ENCODE results near the gene AGXT.

AGXT gene

DNA sequence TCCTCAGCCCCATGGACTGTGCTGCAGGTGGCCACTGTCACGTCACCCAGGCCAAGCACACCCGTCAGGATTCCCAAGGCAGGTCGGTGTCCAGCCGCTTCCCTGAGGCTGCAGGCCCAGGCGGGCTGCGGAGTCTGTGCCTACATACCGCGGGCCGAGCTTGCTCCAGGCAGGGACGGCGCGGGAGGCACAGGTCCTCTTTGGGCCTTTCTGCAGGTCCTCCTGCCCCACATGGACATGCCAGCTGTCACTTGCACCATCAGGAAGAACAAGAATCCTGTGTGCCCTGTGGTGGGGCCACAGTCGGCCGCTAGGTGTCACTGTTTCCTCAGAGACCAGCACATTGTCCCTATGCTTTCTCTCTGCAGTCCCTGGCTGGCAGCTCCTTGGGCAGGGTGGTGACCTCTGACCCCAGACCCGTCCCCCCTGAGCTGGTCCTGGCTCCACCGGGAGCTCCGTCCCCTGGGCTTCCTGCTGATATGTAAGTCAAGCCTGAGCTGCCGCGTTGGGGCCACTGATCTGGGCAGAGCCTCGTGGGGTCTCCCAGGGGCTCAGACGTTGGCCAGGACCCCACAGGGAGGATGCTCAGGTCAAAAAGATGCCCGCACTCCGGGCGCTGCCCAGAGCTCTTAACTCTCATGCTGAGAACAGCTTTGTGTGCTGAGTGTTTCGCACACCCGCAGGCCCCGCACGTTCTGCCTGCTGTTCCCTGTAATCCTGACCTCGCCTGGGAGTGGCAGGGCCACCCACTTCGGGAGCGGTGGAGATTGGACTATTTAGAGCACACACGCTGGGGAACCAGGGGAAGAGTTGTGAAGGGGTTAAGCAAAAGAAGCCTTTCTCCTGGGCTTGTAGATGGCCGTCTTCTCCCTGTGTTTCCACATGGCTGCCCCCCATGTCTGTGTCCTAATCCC is 17.3 kb upstream of the AGXT start:
- no peak overlapping the region for H3K4me3 ChIP-seq (ENCODE audit: low read depth, low read length, poor library complexity, severe bottlenecking)
- H3K9me3 ChIP-seq (ENCODE audit: low read length) = peaks cover 6% of the 10 kb centered on the region; the same call in 1 of the 2 replicates
- TF ChIP-seq, protein P1, sequence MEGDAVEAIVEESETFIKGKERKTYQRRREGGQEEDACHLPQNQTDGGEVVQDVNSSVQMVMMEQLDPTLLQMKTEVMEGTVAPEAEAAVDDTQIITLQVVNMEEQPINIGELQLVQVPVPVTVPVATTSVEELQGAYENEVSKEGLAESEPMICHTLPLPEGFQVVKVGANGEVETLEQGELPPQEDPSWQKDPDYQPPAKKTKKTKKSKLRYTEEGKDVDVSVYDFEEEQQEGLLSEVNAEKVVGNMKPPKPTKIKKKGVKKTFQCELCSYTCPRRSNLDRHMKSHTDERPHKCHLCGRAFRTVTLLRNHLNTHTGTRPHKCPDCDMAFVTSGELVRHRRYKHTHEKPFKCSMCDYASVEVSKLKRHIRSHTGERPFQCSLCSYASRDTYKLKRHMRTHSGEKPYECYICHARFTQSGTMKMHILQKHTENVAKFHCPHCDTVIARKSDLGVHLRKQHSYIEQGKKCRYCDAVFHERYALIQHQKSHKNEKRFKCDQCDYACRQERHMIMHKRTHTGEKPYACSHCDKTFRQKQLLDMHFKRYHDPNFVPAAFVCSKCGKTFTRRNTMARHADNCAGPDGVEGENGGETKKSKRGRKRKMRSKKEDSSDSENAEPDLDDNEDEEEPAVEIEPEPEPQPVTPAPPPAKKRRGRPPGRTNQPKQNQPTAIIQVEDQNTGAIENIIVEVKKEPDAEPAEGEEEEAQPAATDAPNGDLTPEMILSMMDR (IDR thresholded peaks at IDR 0.05; ENCODE audit: low read length) = peak; percentile 87
- no peak for TF ChIP-seq EZH2 (IDR thresholded peaks at IDR 0.05; ENCODE audit: borderline replicate concordance, low read length)
- H3K27me3 ChIP-seq (ENCODE audit: insufficient read depth, low read length) = peaks cover 8% of the 10 kb centered on the region; the same call in 1 of the 2 replicates
- H3K4me2 ChIP-seq (ENCODE audit: low read length) = no peak overlapping the region
- H3K27ac ChIP-seq (ENCODE audit: low read depth, low read length, poor library complexity, severe bottlenecking) = no peak overlapping the region
- no peaks in the 10 kb centered on the region for H3K4me1 ChIP-seq (ENCODE audit: insufficient read depth, low read length, severe bottlenecking)
- no peak overlapping the region for H3K9ac ChIP-seq (ENCODE audit: low read length)
- H3K36me3 ChIP-seq (ENCODE audit: insufficient read depth, low read length) = no peaks in the 10 kb centered on the region
- H3K9me2 ChIP-seq (ENCODE audit: low read depth, low read length) = no peaks in the 10 kb centered on the region
- H4K20me1 ChIP-seq (ENCODE audit: insufficient read depth, low read length) = no peaks in the 10 kb centered on the region
- H3F3A ChIP-seq (ENCODE audit: insufficient read depth, low read length) = no peaks in the 10 kb centered on the region
- no peak overlapping the region for H2AFZ ChIP-seq (ENCODE audit: low read length)
- no peaks in the 10 kb centered on the region for H3K79me2 ChIP-seq (ENCODE audit: insufficient read depth, low read length)

DNA sequence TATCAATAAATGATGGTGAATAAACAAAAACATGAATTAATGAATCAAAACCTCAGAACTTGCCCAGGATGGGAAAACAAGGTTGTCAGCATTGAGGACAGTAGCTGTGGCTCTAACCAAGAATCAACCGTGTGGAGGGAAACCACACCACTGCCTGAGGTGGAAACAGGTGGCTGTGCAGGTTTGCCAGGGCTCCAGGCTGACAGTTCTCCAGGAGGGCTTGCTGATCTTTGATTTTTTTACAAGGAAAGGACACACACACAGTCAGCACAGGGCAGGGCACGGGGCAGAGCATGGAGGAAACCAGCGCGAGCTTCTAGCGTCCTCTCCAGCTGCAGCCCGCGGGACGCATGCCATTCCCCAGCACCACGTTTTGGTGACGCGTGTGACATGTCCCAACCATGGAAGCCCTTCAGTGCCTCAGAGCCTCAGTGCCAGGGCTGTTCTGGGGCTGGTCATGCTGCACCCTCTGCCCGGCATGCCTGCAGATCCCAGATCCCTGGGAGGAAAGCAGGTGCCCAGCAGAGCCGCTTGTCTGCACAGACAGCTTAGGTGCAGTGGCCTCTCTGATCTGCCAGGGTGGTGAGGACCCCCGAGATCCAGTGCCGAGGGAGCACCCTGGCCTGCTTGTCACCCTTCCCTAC is 15.8 kb upstream of the AGXT start:
- Histone ChIP-seq H3K79me2 (ENCODE audit: insufficient read depth, low read length) (no peaks in the 10 kb centered on the region), H3K27me3 (ENCODE audit: insufficient read depth, low read length) (peaks cover 8% of the 10 kb centered on the region; the same call in 1 of the 2 replicates), H3K9ac (ENCODE audit: low read length) (no peak overlapping the region), H3K4me2 (ENCODE audit: low read length) (no peak overlapping the region), H3K9me2 (ENCODE audit: low read depth, low read length) (no peaks in the 10 kb centered on the region), H3K9me3 (ENCODE audit: low read length) (peaks cover 6% of the 10 kb centered on the region; the same call in 1 of the 2 replicates), H3K4me3 (ENCODE audit: low read depth, low read length, poor library complexity, severe bottlenecking) (no peak overlapping the region), H4K20me1 (ENCODE audit: insufficient read depth, low read length) (no peaks in the 10 kb centered on the region), H2AFZ (ENCODE audit: low read length) (no peak overlapping the region), H3K4me1 (ENCODE audit: insufficient read depth, low read length, severe bottlenecking) (no peaks in the 10 kb centered on the region), H3K36me3 (ENCODE audit: insufficient read depth, low read length) (no peaks in the 10 kb centered on the region), H3F3A (ENCODE audit: insufficient read depth, low read length) (no peaks in the 10 kb centered on the region), H3K27ac (ENCODE audit: low read depth, low read length, poor library complexity, severe bottlenecking) (no peak overlapping the region)
- TF ChIP-seq, protein P1 (IDR thresholded peaks at IDR 0.05; ENCODE audit: low read length) = no peak
- TF ChIP-seq EZH2 (IDR thresholded peaks at IDR 0.05; ENCODE audit: borderline replicate concordance, low read length) = no peak

DNA sequence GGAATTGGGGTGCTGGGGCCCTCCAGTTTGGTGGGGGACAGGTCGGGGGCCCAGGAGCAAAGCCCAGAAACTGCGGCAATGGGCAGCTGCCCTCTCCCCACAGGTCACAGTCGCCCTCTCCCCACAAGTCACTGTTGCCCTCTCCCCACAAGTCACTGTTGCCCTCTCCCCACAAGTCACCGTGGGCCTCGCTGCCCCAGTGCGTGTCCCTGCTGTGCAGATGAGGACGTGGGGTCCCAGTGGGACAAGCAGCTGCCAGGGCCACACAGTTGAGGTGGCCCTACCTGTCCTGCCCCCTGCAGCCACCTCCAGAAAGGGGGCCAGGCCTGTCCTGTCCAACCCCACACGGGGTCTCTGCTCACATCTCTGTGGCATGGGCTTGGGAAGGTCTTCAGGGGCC is 13.0 kb upstream of the AGXT start:
- H3K27me3 ChIP-seq (ENCODE audit: insufficient read depth, low read length) = peaks cover 8% of the 10 kb centered on the region; the same call in 1 of the 2 replicates
- no peak overlapping the region for H3K4me2 ChIP-seq (ENCODE audit: low read length)
- H2AFZ ChIP-seq (ENCODE audit: low read length) = no peak overlapping the region
- no peaks in the 10 kb centered on the region for H3K4me1 ChIP-seq (ENCODE audit: insufficient read depth, low read length, severe bottlenecking)
- no peaks in the 10 kb centered on the region for H3K79me2 ChIP-seq (ENCODE audit: insufficient read depth, low read length)
- TF ChIP-seq, protein P1 (IDR thresholded peaks at IDR 0.05; ENCODE audit: low read length) = no peak
- TF ChIP-seq EZH2 (IDR thresholded peaks at IDR 0.05; ENCODE audit: borderline replicate concordance, low read length) = no peak
- H3K9me2 ChIP-seq (ENCODE audit: low read depth, low read length) = no peaks in the 10 kb centered on the region
- no peak overlapping the region for H3K9ac ChIP-seq (ENCODE audit: low read length)
- no peak overlapping the region for H3K27ac ChIP-seq (ENCODE audit: low read depth, low read length, poor library complexity, severe bottlenecking)
- no peaks in the 10 kb centered on the region for H3F3A ChIP-seq (ENCODE audit: insufficient read depth, low read length)
- H3K4me3 ChIP-seq (ENCODE audit: low read depth, low read length, poor library complexity, severe bottlenecking) = no peak overlapping the region
- peaks cover 6% of the 10 kb centered on the region; the same call in 1 of the 2 replicates for H3K9me3 ChIP-seq (ENCODE audit: low read length)
- H4K20me1 ChIP-seq (ENCODE audit: insufficient read depth, low read length) = no peaks in the 10 kb centered on the region
- H3K36me3 ChIP-seq (ENCODE audit: insufficient read depth, low read length) = no peaks in the 10 kb centered on the region

Data from OCI-LY1 (cell line).